Ishikawa (cell line): ENCODE data around the gene AZU1.

Experiments used
- CEBPB ChIP-seq: IDR thresholded peaks from 2 replicates; pipeline ENCODE4 v1.6.1; 2012
- CREB1 ChIP-seq: IDR thresholded peaks from 2 replicates; pipeline ENCODE4 v1.6.1; 2012; ENCODE audit warnings: low read depth
- EGR1 ChIP-seq: IDR thresholded peaks from 2 replicates; pipeline ENCODE4 v1.6.1; 2012
- EP300 ChIP-seq: IDR thresholded peaks from 2 replicates; pipeline ENCODE4 v1.6.1; 2012; ENCODE audit warnings: borderline replicate concordance
- FOXM1 ChIP-seq: IDR thresholded peaks from 2 replicates; pipeline ENCODE4 v1.6.1; 2012; ENCODE audit warnings: low read depth, borderline replicate concordance
- NFIC ChIP-seq: IDR thresholded peaks from 2 replicates; pipeline ENCODE4 v1.6.1; 2012
- RAD21 ChIP-seq: IDR thresholded peaks from 2 replicates; pipeline ENCODE4 v1.6.1; 2012; ENCODE audit warnings: low read depth
- TAF1 ChIP-seq: IDR thresholded peaks from 2 replicates; pipeline ENCODE4 v1.6.1; 2012; ENCODE audit warnings: low read depth, mild to moderate bottlenecking
- TCF12 ChIP-seq: IDR thresholded peaks from 2 replicates; pipeline ENCODE4 v1.6.1; 2012; ENCODE audit warnings: low read depth
- TEAD4 ChIP-seq: IDR thresholded peaks from 2 replicates; pipeline ENCODE4 v1.6.1; 2012
- YY1 ChIP-seq: IDR thresholded peaks from 2 replicates; pipeline ENCODE4 v1.6.1; 2012; ENCODE audit warnings: low read depth
- TF ChIP-seq, protein P1 (sequence below): IDR thresholded peaks from 2 replicates; pipeline ENCODE4 v1.6.1; 2012; ENCODE audit warnings: low read depth, mild to moderate bottlenecking
- TF ChIP-seq, protein P2 (sequence below): IDR thresholded peaks from 2 replicates; pipeline ENCODE4 v1.6.1; 2012

DNA sequence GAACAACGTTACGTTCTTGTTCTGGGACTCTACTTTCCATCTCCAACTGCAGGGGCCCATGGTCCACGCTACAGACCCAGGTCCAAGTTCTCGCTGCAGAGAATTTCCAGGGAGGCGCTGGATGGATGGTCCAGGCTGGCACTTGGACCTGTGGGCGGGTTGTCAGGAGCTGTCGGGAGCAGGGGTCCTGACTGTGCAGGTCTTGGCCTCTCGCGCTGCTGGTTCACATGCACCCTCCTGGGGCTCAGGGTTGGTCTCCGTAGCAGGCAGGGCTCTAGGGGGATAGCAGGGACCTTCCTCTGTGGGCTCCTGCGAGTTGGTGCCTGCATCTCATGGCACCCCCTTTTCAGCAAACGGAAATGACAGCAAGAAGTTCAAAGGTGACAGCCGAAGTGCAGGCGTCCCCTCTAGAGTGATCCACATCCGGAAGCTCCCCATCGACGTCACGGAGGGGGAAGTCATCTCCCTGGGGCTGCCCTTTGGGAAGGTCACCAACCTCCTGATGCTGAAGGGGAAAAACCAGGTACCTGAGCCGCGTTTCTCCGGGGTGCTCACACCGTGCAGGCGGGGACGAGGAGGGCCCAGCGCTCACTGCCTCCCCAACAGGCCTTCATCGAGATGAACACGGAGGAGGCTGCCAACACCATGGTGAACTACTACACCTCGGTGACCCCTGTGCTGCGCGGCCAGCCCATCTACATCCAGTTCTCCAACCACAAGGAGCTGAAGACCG, 23.8 kb upstream of the AZU1 start:
- TF ChIP-seq, protein P1, sequence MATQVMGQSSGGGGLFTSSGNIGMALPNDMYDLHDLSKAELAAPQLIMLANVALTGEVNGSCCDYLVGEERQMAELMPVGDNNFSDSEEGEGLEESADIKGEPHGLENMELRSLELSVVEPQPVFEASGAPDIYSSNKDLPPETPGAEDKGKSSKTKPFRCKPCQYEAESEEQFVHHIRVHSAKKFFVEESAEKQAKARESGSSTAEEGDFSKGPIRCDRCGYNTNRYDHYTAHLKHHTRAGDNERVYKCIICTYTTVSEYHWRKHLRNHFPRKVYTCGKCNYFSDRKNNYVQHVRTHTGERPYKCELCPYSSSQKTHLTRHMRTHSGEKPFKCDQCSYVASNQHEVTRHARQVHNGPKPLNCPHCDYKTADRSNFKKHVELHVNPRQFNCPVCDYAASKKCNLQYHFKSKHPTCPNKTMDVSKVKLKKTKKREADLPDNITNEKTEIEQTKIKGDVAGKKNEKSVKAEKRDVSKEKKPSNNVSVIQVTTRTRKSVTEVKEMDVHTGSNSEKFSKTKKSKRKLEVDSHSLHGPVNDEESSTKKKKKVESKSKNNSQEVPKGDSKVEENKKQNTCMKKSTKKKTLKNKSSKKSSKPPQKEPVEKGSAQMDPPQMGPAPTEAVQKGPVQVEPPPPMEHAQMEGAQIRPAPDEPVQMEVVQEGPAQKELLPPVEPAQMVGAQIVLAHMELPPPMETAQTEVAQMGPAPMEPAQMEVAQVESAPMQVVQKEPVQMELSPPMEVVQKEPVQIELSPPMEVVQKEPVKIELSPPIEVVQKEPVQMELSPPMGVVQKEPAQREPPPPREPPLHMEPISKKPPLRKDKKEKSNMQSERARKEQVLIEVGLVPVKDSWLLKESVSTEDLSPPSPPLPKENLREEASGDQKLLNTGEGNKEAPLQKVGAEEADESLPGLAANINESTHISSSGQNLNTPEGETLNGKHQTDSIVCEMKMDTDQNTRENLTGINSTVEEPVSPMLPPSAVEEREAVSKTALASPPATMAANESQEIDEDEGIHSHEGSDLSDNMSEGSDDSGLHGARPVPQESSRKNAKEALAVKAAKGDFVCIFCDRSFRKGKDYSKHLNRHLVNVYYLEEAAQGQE: no peak
- TF ChIP-seq CREB1: no peak
- no peak for TF ChIP-seq TEAD4
- no peak for TF ChIP-seq RAD21
- TF ChIP-seq TAF1: no peak
- TF ChIP-seq EGR1: no peak
- TF ChIP-seq NFIC: no peak
- TF ChIP-seq EP300: no peak
- TF ChIP-seq, protein P2, sequence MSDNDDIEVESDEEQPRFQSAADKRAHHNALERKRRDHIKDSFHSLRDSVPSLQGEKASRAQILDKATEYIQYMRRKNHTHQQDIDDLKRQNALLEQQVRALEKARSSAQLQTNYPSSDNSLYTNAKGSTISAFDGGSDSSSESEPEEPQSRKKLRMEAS: no peak
- TF ChIP-seq TCF12: no peak
- no peak for TF ChIP-seq CEBPB
- no peak for TF ChIP-seq FOXM1
- no peak for TF ChIP-seq YY1
